G401 (cell line): ENCODE results near the gene RPS6KA1. TPM values are rescaled to one million over a fixed set of nuclear protein-coding genes. Genes with fewer than 3 reads are reported as not detected.

Source experiments
- total RNA-seq: library from RNA; depleted of rRNA; stranded (reverse); fragments of >200 nt; shearing (Covaris generic); gene quantifications from 2 replicates; pipeline ENCODE4 v1.2.3, GENCODE V29; 2014; rRNA removed

The RPS6KA1 gene
- total RNA-seq, 1 experiment from 2014 or later = 296 TPM

Other genes with a start within 250 kb of the RPS6KA1 start
- gene SH3BGRL3, start 249.7 kb upstream of the RPS6KA1 start, total RNA-seq = 5.0 and 7.4 TPM in 2 replicates
- gene UBXN11, start 223.1 kb upstream of the RPS6KA1 start, total RNA-seq = 21.0 and 27.3 TPM in 2 replicates
- 0.55 and 2.3 TPM in 2 replicates for gene CD52, start 211.8 kb upstream of the RPS6KA1 start, total RNA-seq
- gene CRYBG2, start 175.6 kb upstream of the RPS6KA1 start, total RNA-seq = 5.5 and 18.6 TPM in 2 replicates
- gene ZNF683, start 157.0 kb upstream of the RPS6KA1 start, total RNA-seq = not detected in 2 replicates
- gene LIN28A, start 118.9 kb upstream of the RPS6KA1 start, total RNA-seq = 77.8 and 94.7 TPM in 2 replicates
- gene DHDDS, start 97.4 kb upstream of the RPS6KA1 start, total RNA-seq = 44.1 and 50.3 TPM in 2 replicates
- gene HMGN2, start 57.3 kb upstream of the RPS6KA1 start, total RNA-seq = 366 and 543 TPM in 2 replicates
- 14.3 and 21.5 TPM in 2 replicates for gene ARID1A, start 166.3 kb downstream of the RPS6KA1 start, total RNA-seq